ENCODE measurements around the gene ZNF541.
"Not testable (repeated sequence)": the region's sequence is repeated elsewhere in the genome, so short reads cannot be mapped to it uniquely, and the experiment has no call there.

Gene ZNF541

DNA sequence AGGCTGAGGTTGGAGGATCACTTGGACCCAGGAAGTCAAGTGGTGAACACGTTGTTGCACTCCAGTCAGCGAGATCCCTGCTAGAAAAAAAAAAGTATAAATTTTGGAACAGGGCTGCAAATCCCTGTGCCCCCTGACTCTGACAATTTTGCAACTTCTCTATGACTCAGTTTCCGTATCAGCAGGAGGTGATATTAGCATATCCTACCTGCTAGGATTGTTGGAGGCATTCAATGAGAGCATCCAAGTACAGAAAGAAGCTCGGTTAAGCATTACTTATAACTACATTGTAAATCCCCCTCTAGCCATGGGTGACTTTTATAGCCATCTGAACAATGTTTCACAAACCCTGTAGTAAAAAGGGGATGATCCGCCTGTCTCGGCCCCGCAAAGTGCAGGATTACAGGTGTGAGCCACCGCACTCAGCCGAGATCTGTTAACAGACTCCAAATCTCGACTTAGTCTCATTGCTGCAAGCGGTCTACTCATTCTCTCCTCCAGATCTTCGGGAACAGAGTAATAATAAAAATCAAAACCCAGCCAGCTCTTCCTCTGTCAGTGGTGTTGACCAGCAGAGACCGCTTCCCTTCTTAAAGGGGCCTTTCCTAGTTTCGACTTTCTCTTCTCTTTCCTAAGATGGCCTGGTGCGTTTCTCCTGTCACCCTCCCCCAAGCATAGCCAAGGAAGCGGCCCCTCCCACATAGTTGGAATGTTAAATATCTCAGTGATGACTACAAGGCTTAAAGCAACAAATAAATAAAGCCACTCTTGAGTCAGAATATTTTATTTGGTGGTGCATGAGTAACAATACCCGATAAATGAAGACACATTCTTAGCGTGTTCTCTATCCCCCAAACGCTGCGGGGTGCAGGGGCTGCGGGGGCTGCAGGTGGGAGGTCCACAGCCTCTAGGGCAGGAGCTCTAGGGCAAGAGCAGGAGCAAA is 25.7 kb upstream of the ZNF541 start:
- H3K9ac ChIP-seq (ENCODE audit: low read length): peak overlapping the region; percentile 84
- H3K4me3 ChIP-seq (ENCODE audit: low read length): peak overlapping the region; percentile 91
- peak; percentile 96 for DNase-seq (ENCODE audit: low read depth)
- no peaks in the 10 kb centered on the region for H3K9me3 ChIP-seq (ENCODE audit: control insufficient read depth, low read length)
- H3K27me3 ChIP-seq (replicated peaks; ENCODE audit: control insufficient read depth, insufficient read depth, low read length): no peaks in the 10 kb centered on the region
- peaks cover 16% of the 10 kb centered on the region for H3K4me1 ChIP-seq (ENCODE audit: control insufficient read depth, insufficient read depth, low read length)
- no peaks in the 10 kb centered on the region for H3K36me3 ChIP-seq (ENCODE audit: control insufficient read depth, insufficient read depth, low read length, severe bottlenecking)

DNA sequence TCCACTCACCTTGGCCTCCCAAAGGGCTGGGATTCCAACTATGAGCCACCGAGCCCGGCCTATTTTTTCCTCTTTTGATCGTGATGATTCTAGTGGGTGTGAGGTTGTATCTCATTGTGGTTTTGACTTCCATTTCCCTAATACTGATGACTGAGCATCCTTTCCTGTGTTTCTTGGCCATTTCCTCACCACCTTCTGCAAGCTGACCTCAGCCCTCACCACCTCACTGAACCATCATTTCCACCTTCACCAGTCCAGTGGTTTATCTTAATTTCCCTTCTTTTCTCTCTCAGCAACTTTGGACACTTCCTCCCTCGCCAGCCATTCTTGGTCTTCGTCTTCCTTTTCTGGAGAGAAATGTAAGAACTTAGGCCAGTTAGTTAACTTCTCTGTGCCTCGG is 23.0 kb upstream of the ZNF541 start:
- no peaks in the 10 kb centered on the region for H3K36me3 ChIP-seq (ENCODE audit: control insufficient read depth, insufficient read depth, low read length, severe bottlenecking)
- no peak for DNase-seq (ENCODE audit: low read depth)
- no peak overlapping the region for H3K9ac ChIP-seq (ENCODE audit: low read length)
- no peaks in the 10 kb centered on the region for H3K27me3 ChIP-seq (replicated peaks; ENCODE audit: control insufficient read depth, insufficient read depth, low read length)
- peaks cover 16% of the 10 kb centered on the region for H3K4me1 ChIP-seq (ENCODE audit: control insufficient read depth, insufficient read depth, low read length)
- H3K9me3 ChIP-seq (ENCODE audit: control insufficient read depth, low read length): no peaks in the 10 kb centered on the region
- H3K4me3 ChIP-seq (ENCODE audit: low read length): no peak overlapping the region

DNA sequence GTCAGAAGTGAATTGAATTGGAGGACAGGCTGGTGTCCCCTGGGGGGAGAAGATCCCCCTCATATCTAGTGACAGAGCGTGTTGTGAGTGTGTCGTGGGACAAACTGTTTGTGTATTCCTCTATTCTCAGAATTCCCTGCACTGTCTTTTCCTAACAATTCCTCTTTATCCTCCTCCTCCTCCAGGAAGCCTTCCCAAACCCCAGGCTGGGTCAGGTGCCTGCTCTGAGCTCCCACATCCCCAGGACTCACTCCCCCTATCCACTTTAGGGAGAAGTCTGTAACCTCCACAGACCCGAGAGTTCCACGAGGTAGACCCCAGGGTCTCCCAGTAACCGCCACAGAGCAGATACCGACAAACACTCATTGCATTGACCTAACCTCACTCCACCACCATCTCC is 20.9 kb upstream of the ZNF541 start:
- peaks cover 7% of the 10 kb centered on the region for H3K4me1 ChIP-seq (ENCODE audit: control insufficient read depth, insufficient read depth, low read length)

DNA sequence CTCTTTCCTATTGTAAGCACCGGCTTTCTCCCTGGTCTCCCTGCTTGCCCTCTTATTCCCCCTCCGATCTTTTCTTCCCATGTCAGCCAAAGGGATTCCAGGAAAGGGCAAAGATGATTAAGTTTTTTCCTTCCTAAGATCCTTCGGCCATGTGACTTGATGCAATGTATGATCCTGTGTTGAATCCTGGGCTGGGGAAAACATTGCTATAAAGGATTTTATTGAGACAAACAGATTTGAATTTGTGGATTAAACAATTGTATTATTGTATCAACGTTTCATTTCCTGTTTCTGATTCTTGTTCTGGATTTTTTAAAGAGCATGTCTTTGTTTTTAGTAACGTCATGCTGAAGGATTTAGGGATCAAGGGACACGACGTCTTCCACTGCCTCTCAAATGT is 16.9 kb upstream of the ZNF541 start:
- no peak for DNase-seq (ENCODE audit: low read depth)
- Histone ChIP-seq H3K36me3 (ENCODE audit: control insufficient read depth, insufficient read depth, low read length, severe bottlenecking) (no peaks in the 10 kb centered on the region), H3K4me1 (ENCODE audit: control insufficient read depth, insufficient read depth, low read length) (no peaks in the 10 kb centered on the region)

More for the DNA sequence above, 20.9 kb upstream of the ZNF541 start:
- no peaks in the 10 kb centered on the region for H3K9me3 ChIP-seq (ENCODE audit: control insufficient read depth, low read length)
- H3K9ac ChIP-seq (ENCODE audit: low read length): no peak overlapping the region
- no peaks in the 10 kb centered on the region for H3K36me3 ChIP-seq (ENCODE audit: control insufficient read depth, insufficient read depth, low read length, severe bottlenecking)
- DNase-seq (ENCODE audit: low read depth): no peak
- H3K27me3 ChIP-seq (replicated peaks; ENCODE audit: control insufficient read depth, insufficient read depth, low read length): no peaks in the 10 kb centered on the region
- H3K4me3 ChIP-seq (ENCODE audit: low read length): no peak overlapping the region

DNA sequence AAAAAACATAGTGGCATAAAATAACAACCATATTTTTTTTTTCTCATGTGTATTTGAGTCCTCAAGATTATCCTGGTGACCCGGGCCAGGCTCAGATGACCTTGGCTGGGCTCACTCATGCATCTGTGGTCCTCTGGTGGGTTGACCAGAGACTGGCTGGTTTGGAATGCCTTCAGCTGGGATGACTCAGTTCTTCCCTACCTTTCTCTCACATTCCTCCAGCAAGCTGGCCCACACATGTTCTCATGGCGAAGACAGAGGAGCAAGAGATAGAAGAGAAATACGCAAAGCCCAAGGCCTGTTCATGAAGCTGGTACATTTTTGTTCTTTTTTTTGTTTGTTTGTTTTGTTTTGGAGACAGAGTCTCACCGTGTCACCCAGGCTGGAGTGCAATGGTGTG is 14.3 kb upstream of the ZNF541 start:
- Histone ChIP-seq H3K36me3 (ENCODE audit: control insufficient read depth, insufficient read depth, low read length, severe bottlenecking) (no peaks in the 10 kb centered on the region), H3K9me3 (ENCODE audit: control insufficient read depth, low read length) (peaks cover 10% of the 10 kb centered on the region), H3K9ac (ENCODE audit: low read length) (no peak overlapping the region), H3K27me3 (replicated peaks; ENCODE audit: control insufficient read depth, insufficient read depth, low read length) (no peaks in the 10 kb centered on the region), H3K4me1 (ENCODE audit: control insufficient read depth, insufficient read depth, low read length) (no peaks in the 10 kb centered on the region), H3K4me3 (ENCODE audit: low read length) (no peak overlapping the region)
- DNase-seq (ENCODE audit: low read depth): no peak

More for the DNA sequence above, 16.9 kb upstream of the ZNF541 start:
- peaks cover 10% of the 10 kb centered on the region for H3K9me3 ChIP-seq (ENCODE audit: control insufficient read depth, low read length)
- H3K4me3 ChIP-seq (ENCODE audit: low read length): no peak overlapping the region
- H3K27me3 ChIP-seq (replicated peaks; ENCODE audit: control insufficient read depth, insufficient read depth, low read length): no peaks in the 10 kb centered on the region
- H3K9ac ChIP-seq (ENCODE audit: low read length): no peak overlapping the region

DNA sequence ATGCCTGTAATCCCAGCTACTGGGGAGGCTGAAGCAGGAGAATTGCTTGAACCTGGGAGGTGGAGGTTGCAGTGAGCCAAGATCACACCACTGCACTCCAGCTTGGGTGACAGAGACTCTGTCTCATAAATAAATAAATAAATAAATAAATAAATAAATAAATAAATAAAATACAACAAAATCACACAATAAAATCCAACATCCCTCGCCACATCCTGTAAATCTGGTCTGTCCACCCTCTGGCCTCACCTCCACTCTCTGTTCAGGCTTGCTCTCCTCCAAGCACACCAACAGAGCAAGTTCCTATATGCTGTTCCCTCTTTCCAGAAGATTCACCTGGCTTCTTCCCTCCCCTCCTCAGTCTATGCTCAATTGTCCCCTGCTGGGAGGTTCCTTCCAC is 10.2 kb upstream of the ZNF541 start:
- Histone ChIP-seq H3K9ac (ENCODE audit: low read length) (peak overlapping the region; percentile 76), H3K9me3 (ENCODE audit: control insufficient read depth, low read length) (peaks cover 10% of the 10 kb centered on the region)
- not testable (repeated sequence) for H3K27me3 ChIP-seq (replicated peaks; ENCODE audit: control insufficient read depth, insufficient read depth, low read length); H3K36me3 ChIP-seq (ENCODE audit: control insufficient read depth, insufficient read depth, low read length, severe bottlenecking); DNase-seq (ENCODE audit: low read depth); H3K4me1 ChIP-seq (ENCODE audit: control insufficient read depth, insufficient read depth, low read length); H3K4me3 ChIP-seq (ENCODE audit: low read length)

DNA sequence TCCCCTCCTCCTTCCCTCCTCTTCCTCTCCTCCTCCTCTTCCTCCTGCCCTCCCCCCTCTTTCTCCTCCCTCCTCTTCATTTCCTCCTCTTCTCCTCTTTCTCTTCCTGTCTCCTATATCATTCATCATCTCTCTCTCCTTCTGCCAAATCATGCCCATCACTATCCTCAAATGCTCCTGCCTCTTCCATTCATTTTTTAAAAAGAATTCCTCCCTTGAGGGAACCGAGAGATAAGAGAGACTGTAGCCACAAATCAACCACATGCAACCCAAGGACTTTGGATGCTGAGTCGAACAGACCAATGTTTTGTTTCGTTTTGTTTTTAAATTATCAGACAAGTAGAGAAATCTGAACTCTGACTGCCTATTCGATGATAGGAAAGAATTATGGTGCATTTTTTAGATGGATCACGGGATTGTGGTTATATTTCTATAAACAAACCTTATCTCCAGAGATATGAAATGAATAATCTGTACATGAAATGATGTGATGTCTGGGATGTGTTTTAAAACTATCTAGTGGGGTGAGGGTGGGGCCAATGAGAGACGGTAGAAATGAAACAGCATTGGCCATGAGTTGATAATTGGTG is 9.5 kb upstream of the ZNF541 start:
- Histone ChIP-seq H3K27me3 (replicated peaks; ENCODE audit: control insufficient read depth, insufficient read depth, low read length) (no peaks in the 10 kb centered on the region), H3K9me3 (ENCODE audit: control insufficient read depth, low read length) (peaks cover 10% of the 10 kb centered on the region)

DNA sequence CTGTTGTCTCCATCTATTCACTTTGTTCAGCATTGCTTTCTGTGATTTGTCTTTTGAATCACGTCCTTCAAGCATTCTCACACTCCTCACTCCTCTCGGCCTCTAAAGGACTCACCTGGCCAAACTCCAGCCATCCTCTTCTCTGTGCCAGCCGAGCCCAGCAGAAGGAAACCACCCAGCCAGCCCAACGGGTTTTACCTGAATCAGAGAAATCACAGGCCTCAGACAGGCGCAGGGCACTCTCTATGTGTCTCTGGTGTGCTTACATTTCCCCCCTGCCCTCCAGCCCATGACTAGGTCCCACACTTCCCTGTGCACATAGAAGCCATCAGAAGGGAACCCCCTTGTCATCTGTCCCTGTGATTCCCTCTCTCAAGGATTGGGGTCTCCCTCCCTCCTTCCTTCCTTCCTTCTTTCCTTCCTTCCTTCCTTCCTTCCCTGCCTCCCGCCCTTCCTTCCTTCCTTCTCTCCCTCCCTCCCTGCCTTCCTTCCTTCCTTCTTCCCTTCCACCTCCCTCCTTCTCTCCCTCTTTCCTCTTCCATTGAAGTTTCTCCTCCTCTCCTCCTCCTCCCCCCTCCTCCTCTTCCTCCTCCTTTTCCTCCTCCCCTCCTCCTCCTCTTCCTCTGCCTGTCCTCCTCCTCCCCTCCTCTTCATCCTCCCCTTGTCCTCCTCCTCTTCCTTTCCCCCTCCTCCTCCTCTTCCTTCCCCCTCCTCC is 8.8 kb upstream of the ZNF541 start:
- peak overlapping the region; percentile 76 for H3K9ac ChIP-seq (ENCODE audit: low read length)
- H3K9me3 ChIP-seq (ENCODE audit: control insufficient read depth, low read length): peaks cover 8% of the 10 kb centered on the region
- peak overlapping the region; percentile 68 for H3K4me3 ChIP-seq (ENCODE audit: low read length)
- no peaks in the 10 kb centered on the region for H3K27me3 ChIP-seq (replicated peaks; ENCODE audit: control insufficient read depth, insufficient read depth, low read length)
- H3K4me1 ChIP-seq (ENCODE audit: control insufficient read depth, insufficient read depth, low read length): peaks cover 5% of the 10 kb centered on the region
- H3K36me3 ChIP-seq (ENCODE audit: control insufficient read depth, insufficient read depth, low read length, severe bottlenecking): no peaks in the 10 kb centered on the region
- DNase-seq (ENCODE audit: low read depth): no peak

More for the DNA sequence above, 9.5 kb upstream of the ZNF541 start:
- H3K4me3 ChIP-seq (ENCODE audit: low read length): peak overlapping the region; percentile 68
- H3K9ac ChIP-seq (ENCODE audit: low read length): peak overlapping the region; percentile 76
- DNase-seq (ENCODE audit: low read depth): peak; percentile 64
- peaks cover 5% of the 10 kb centered on the region for H3K4me1 ChIP-seq (ENCODE audit: control insufficient read depth, insufficient read depth, low read length)
- no peaks in the 10 kb centered on the region for H3K36me3 ChIP-seq (ENCODE audit: control insufficient read depth, insufficient read depth, low read length, severe bottlenecking)

DNA sequence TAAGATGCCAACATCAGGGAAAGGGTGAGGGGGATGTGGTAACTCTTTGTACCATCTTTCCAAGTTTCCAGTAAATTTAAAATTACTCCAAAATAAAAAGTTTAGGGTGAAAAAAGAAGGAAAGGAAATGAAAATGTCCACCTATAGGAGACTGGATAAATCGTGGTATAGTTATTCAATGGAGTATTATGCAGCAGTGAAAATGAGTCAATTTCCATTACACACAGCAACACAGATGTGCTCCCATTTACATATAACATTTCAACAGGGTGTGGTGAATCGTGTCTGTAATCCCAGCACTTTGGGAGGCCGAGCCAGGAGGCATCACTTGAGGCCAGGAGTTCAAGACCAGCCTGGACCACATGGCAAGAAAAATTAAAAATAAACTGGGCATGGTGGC is 7.4 kb upstream of the ZNF541 start:
- Histone ChIP-seq H3K4me3 (ENCODE audit: low read length) (no peak overlapping the region), H3K27me3 (replicated peaks; ENCODE audit: control insufficient read depth, insufficient read depth, low read length) (no peaks in the 10 kb centered on the region), H3K36me3 (ENCODE audit: control insufficient read depth, insufficient read depth, low read length, severe bottlenecking) (no peaks in the 10 kb centered on the region), H3K9me3 (ENCODE audit: control insufficient read depth, low read length) (no peaks in the 10 kb centered on the region), H3K4me1 (ENCODE audit: control insufficient read depth, insufficient read depth, low read length) (peaks cover 5% of the 10 kb centered on the region), H3K9ac (ENCODE audit: low read length) (no peak overlapping the region)
- DNase-seq (ENCODE audit: low read depth): no peak

DNA sequence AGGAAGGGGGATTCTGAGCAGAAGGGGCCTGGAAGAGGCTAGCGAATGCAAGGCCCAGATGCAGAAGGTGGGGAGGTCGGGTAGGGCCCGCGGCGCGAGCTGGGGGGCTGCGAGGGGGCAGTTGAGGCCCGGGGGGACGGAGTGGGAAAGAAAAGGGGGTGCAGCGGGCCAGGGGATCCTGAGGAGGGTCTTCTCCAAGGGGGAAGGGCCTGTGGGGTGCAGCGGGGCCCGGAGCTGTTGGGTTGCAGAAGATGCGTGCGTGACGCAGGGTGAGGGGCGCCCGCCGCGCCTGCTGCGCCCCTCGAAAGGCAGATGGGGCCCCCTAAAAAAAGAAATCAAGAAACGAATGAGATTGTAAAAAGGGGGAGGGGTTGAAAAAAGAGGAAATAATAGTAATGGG is 313 bp downstream of the ZNF541 start:
- Histone ChIP-seq H3K9ac (ENCODE audit: low read length) (no peak overlapping the region), H3K36me3 (ENCODE audit: control insufficient read depth, insufficient read depth, low read length, severe bottlenecking) (no peaks in the 10 kb centered on the region), H3K4me3 (ENCODE audit: low read length) (peak overlapping the region; percentile 74), H3K9me3 (ENCODE audit: control insufficient read depth, low read length) (no peaks in the 10 kb centered on the region), H3K4me1 (ENCODE audit: control insufficient read depth, insufficient read depth, low read length) (peaks cover 9% of the 10 kb centered on the region), H3K27me3 (replicated peaks; ENCODE audit: control insufficient read depth, insufficient read depth, low read length) (no peaks in the 10 kb centered on the region)
- no peak for DNase-seq (ENCODE audit: low read depth)

DNA sequence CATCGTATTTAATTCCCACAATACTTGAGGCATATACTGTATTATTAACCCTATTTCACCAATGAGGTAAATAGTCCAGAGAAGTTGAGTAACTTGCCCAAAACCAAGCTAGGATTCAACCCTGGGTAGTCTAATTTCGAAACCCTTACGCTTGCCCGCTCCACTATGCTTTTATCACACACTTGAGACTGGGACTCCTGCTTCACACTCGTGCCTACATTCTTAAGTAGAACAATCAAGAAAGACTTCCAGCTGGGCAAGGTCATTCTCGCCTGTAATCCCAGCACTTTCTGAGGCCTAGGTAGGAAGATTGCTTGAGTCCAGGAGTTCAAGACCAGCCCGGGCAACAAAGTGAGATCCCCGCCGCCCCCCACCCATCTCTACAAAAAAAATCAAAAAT is 3.6 kb downstream of the ZNF541 start:
- H3K4me1 ChIP-seq (ENCODE audit: control insufficient read depth, insufficient read depth, low read length): peaks cover 10% of the 10 kb centered on the region
- no peak overlapping the region for H3K4me3 ChIP-seq (ENCODE audit: low read length)
- H3K9me3 ChIP-seq (ENCODE audit: control insufficient read depth, low read length): no peaks in the 10 kb centered on the region
- DNase-seq (ENCODE audit: low read depth): no peak
- H3K27me3 ChIP-seq (replicated peaks; ENCODE audit: control insufficient read depth, insufficient read depth, low read length): no peaks in the 10 kb centered on the region
- H3K36me3 ChIP-seq (ENCODE audit: control insufficient read depth, insufficient read depth, low read length, severe bottlenecking): no peaks in the 10 kb centered on the region
- no peak overlapping the region for H3K9ac ChIP-seq (ENCODE audit: low read length)

Data from adipocyte (in vitro differentiated cells).